ENCODE measurements around the gene LARGE1. TPM values are rescaled to one million over a fixed set of nuclear protein-coding genes. Genes with fewer than 3 reads are reported as not detected.

Gene LARGE1
- total RNA-seq: 1 to 10 TPM in 1 of 2 experiments, under 1 TPM in 1; 0.69 to 1.1 TPM

DNA sequence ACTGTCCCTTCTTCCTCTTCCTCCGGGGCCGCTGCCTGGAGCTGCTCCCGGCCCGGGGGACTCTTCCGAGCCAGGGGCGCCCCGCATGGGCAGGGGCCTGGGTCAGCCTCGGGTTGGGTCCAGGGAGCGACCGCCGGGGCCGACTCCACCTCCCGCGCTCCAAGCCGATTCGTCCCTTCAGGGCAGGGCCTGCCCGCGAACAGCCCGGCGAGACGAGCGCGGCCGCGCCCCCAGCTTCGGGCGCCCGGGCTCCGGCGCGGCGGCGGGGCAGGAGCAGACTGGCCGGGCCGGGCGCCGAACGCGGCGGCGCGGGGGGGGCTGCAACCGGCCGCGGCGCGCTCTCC lies at the start of gene LARGE1:
TSS of gene LARGE1 (minus strand) at position 280 of the 344 bp plus-strand sequence.
- H3K27me3 Mint-ChIP-seq (ENCODE audit: low read depth): peaks cover 69% of the 10 kb centered on the region
- H3K4me3 Mint-ChIP-seq: peak within 1 kb of the TSS; percentile 68
- no peak for DNase-seq
- intact Hi-C loops (cut with micrococcal nuclease): loop anchor here (5.0 to 10.0 kb wide), 2 partner anchors 1102 to 1235 kb away; no protein-coding TSS in a partner anchor
- H3K9me3 Mint-ChIP-seq: no peaks in the 10 kb centered on the region
- peaks cover 2% of the 10 kb centered on the region for H3K36me3 Mint-ChIP-seq (ENCODE audit: low read depth)
- CTCF ChIA-PET: no interaction called here
- H3K4me1 Mint-ChIP-seq (ENCODE audit: low read depth): peaks cover 19% of the 10 kb centered on the region
- H3K27ac Mint-ChIP-seq: no peak within 1 kb of the TSS

DNA sequence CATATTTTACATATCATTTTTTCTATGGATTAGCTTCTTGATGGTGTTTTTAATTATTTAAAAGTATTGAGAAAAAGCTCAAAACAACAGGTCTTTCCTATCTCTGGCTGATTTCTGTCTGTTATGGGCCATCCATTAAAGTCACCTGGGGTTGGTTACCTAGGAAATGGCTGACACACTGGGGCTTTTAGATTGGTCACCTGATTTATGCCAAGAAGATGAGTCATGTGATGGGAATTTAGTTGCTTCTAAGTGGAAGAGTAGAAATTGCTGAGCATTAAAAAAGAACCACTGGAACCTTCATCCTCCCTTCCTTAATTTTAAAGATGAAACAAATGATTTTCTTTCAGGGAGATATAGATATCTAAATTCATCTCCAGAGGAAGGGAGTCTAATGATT lies 48.8 kb upstream of the LARGE1 start:
- H3K9me3 Mint-ChIP-seq: no peaks in the 10 kb centered on the region
- intact Hi-C loops (cut with micrococcal nuclease): no loop called here
- no peak for DNase-seq
- no peak overlapping the region for H3K27ac Mint-ChIP-seq
- no peak overlapping the region for H3K4me3 Mint-ChIP-seq
- no peaks in the 10 kb centered on the region for H3K4me1 Mint-ChIP-seq (ENCODE audit: low read depth)
- peaks cover 15% of the 10 kb centered on the region for H3K27me3 Mint-ChIP-seq (ENCODE audit: low read depth)
- no peaks in the 10 kb centered on the region for H3K36me3 Mint-ChIP-seq (ENCODE audit: low read depth)
- CTCF ChIA-PET: no interaction called here

- H3K27me3 Mint-ChIP-seq (ENCODE audit: low read depth): peaks cover 2% of the 10 kb centered on the region
- H3K27ac Mint-ChIP-seq: no peak overlapping the region
- CTCF ChIA-PET: no interaction called here
- DNase-seq: no peak
- H3K4me1 Mint-ChIP-seq (ENCODE audit: low read depth): no peaks in the 10 kb centered on the region
- intact Hi-C loops (cut with micrococcal nuclease): no loop called here
- no peaks in the 10 kb centered on the region for H3K36me3 Mint-ChIP-seq (ENCODE audit: low read depth)
- H3K9me3 Mint-ChIP-seq: no peaks in the 10 kb centered on the region
- H3K4me3 Mint-ChIP-seq: no peak overlapping the region
Observed at GRCh38 chr22:33964121-33964520, 43.8 kb upstream of the LARGE1 start.

- intact Hi-C loops (cut with micrococcal nuclease): no loop called here
- Mint-ChIP-seq H3K27me3 (ENCODE audit: low read depth) (no peaks in the 10 kb centered on the region), H3K27ac (no peak overlapping the region), H3K4me1 (ENCODE audit: low read depth) (no peaks in the 10 kb centered on the region), H3K36me3 (ENCODE audit: low read depth) (no peaks in the 10 kb centered on the region), H3K4me3 (no peak overlapping the region), H3K9me3 (no peaks in the 10 kb centered on the region)
- no peak for DNase-seq
- CTCF ChIA-PET: no interaction called here
Observed at GRCh38 chr22:33962409-33962808, 42.1 kb upstream of the LARGE1 start.

DNA sequence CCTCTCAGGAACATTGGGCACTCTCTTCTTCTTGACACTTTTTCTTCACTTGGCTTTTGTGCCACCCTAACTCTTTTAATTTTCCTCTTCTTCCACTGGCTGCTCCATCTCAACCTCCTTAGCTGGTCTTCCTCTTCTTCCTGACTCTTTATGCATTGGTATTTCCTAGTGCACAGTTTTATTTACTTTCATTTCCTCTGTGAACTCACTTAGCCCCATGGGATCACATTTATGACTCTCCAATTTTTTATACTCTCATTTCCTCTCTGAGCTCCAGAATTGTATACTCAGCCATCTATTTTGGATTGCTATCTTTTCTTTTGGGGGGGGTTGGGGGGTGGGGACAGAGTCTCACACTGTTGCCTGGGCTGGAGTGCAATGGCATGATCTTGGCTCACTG lies 38.5 kb upstream of the LARGE1 start:
- H3K4me3 Mint-ChIP-seq: no peak overlapping the region
- no peaks in the 10 kb centered on the region for H3K4me1 Mint-ChIP-seq (ENCODE audit: low read depth)
- H3K27ac Mint-ChIP-seq: no peak overlapping the region
- no peak for DNase-seq
- H3K9me3 Mint-ChIP-seq: no peaks in the 10 kb centered on the region
- CTCF ChIA-PET: no interaction called here
- intact Hi-C loops (cut with micrococcal nuclease): no loop called here
- H3K27me3 Mint-ChIP-seq (ENCODE audit: low read depth): peaks cover 3% of the 10 kb centered on the region
- no peaks in the 10 kb centered on the region for H3K36me3 Mint-ChIP-seq (ENCODE audit: low read depth)

DNA sequence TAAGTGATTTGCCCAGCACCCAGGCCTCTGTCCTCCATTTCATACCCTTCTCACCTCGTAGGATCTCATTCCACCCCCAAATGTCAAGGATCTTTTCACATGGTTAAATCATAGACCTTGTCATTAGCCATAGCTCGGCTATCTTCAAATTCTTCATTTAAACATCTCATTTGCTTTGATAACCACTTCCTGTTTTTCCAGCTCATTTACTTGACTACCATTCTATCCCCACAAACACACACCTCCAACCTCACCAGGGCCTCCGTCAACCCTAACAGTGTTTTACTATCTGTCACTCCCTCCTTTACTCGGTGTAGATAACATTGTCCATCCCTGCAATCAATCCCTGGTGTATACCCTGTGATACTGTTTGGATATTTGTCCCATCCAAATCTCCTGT lies 36.8 kb upstream of the LARGE1 start:
- Mint-ChIP-seq H3K4me1 (ENCODE audit: low read depth) (no peaks in the 10 kb centered on the region), H3K27ac (no peak overlapping the region)

DNA sequence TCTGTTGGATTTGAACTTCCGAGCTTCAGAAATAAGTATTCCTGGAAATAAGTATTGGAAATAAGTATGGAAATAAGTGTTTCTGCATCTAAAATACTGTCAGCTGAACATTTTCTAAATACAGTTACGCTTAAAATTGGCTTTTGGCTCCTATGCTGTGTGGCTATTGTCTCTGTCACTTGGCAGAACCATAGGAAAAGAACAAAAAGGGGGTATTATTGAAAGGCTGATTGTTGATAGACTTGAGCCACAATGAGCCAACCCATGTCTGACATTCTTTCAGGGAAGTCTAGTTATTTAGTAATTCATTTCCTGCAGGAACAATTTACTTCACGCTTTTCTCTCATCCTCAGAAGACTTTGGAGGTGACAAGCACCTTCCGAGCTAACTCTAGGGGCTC lies 32.5 kb upstream of the LARGE1 start:
- CTCF ChIA-PET: interaction anchor here (0.7 kb wide), 1 partner anchor 25 kb away, joined by 3 read pairs; no protein-coding TSS in a partner anchor
- DNase-seq: no peak
- Mint-ChIP-seq H3K4me3 (no peak overlapping the region), H3K4me1 (ENCODE audit: low read depth) (no peaks in the 10 kb centered on the region), H3K27me3 (ENCODE audit: low read depth) (peaks cover 9% of the 10 kb centered on the region), H3K9me3 (peaks cover 2% of the 10 kb centered on the region), H3K27ac (no peak overlapping the region), H3K36me3 (ENCODE audit: low read depth) (no peaks in the 10 kb centered on the region)
- intact Hi-C loops (cut with micrococcal nuclease): no loop called here

More for the DNA sequence above, 36.8 kb upstream of the LARGE1 start:
- peaks cover 3% of the 10 kb centered on the region for H3K27me3 Mint-ChIP-seq (ENCODE audit: low read depth)
- CTCF ChIA-PET: interaction anchor here (0.6 kb wide), 1 partner anchor 34 kb away, joined by 3 read pairs; no protein-coding TSS in a partner anchor
- no peak for DNase-seq
- no peak overlapping the region for H3K4me3 Mint-ChIP-seq
- no peaks in the 10 kb centered on the region for H3K36me3 Mint-ChIP-seq (ENCODE audit: low read depth)
- no peaks in the 10 kb centered on the region for H3K9me3 Mint-ChIP-seq
- intact Hi-C loops (cut with micrococcal nuclease): no loop called here

- intact Hi-C loops (cut with micrococcal nuclease): no loop called here
- H3K27me3 Mint-ChIP-seq (ENCODE audit: low read depth): peaks cover 6% of the 10 kb centered on the region
- no peak for DNase-seq
- no peak overlapping the region for H3K27ac Mint-ChIP-seq
- H3K36me3 Mint-ChIP-seq (ENCODE audit: low read depth): no peaks in the 10 kb centered on the region
- no peak overlapping the region for H3K4me3 Mint-ChIP-seq
- CTCF ChIA-PET: interaction anchor here (0.7 kb wide), 1 partner anchor 13 kb away, joined by 3 read pairs; no protein-coding TSS in a partner anchor
- H3K4me1 Mint-ChIP-seq (ENCODE audit: low read depth): no peaks in the 10 kb centered on the region
- H3K9me3 Mint-ChIP-seq: peaks cover 16% of the 10 kb centered on the region
Observed at GRCh38 chr22:33940741-33941140, 20.5 kb upstream of the LARGE1 start.

DNA sequence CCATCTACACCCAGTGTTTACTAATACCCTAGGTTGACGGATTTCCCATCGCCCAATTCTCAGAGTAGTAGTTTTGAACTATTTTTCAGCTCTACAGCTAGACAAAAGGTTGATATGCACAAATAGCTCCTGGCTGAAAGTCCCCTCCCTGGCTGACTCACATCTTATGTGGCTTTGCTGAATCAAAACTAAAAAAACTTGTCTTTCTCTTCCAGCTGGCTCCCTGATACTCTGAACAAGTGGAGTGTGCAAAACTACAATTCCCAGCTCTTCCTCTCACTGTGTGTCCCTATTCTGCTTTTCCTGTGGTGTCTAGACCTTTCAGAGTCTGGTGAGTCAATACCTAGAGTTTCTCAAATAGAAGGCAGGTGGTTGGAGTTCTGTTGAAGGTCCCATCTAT lies 12.7 kb upstream of the LARGE1 start:
- no peak overlapping the region for H3K4me3 Mint-ChIP-seq
- DNase-seq: peak; percentile 5
- H3K36me3 Mint-ChIP-seq (ENCODE audit: low read depth): no peaks in the 10 kb centered on the region
- CTCF ChIA-PET: no interaction called here
- intact Hi-C loops (cut with micrococcal nuclease): no loop called here
- H3K4me1 Mint-ChIP-seq (ENCODE audit: low read depth): no peaks in the 10 kb centered on the region
- no peak overlapping the region for H3K27ac Mint-ChIP-seq
- peaks cover 14% of the 10 kb centered on the region for H3K27me3 Mint-ChIP-seq (ENCODE audit: low read depth)
- H3K9me3 Mint-ChIP-seq: peaks cover 2% of the 10 kb centered on the region

DNA sequence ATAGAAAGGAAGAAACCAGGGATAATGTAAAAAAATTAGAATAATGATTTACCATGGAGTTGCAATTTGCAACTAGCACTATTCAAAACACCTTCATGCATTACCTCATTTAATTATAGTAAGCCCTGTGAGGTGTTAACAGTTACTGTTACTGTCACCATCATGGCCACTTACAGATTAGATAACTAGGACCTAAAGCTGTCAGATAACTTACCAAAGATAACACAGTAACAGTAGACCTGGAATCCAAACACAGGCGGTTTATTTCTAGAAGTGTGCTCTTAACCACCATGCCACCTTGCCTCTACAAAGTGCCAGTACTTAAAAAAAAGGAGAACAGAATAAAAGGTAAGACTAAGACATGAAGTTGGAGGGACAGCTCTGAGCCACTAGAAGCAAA lies 11.1 kb upstream of the LARGE1 start:
- H3K9me3 Mint-ChIP-seq: peaks cover 2% of the 10 kb centered on the region

GRCh38 chr22:33927752-33928151 lies 7.5 kb upstream of the LARGE1 start:
- Mint-ChIP-seq H3K27ac (no peak overlapping the region), H3K9me3 (no peaks in the 10 kb centered on the region), H3K4me3 (no peak overlapping the region), H3K4me1 (ENCODE audit: low read depth) (peaks cover 3% of the 10 kb centered on the region), H3K27me3 (ENCODE audit: low read depth) (peaks cover 43% of the 10 kb centered on the region), H3K36me3 (ENCODE audit: low read depth) (peaks cover 1% of the 10 kb centered on the region)
- CTCF ChIA-PET: interaction anchor here (0.5 kb wide), 1 partner anchor 13 kb away, joined by 3 read pairs; no protein-coding TSS in a partner anchor
- DNase-seq: no peak
- intact Hi-C loops (cut with micrococcal nuclease): loop anchor here (10.0 kb wide), 1 partner anchor 1227 kb away; no protein-coding TSS in a partner anchor

More for the DNA sequence above, 11.1 kb upstream of the LARGE1 start:
- no peak overlapping the region for H3K4me3 Mint-ChIP-seq
- intact Hi-C loops (cut with micrococcal nuclease): no loop called here
- CTCF ChIA-PET: no interaction called here
- H3K4me1 Mint-ChIP-seq (ENCODE audit: low read depth): no peaks in the 10 kb centered on the region
- DNase-seq: no peak
- H3K27me3 Mint-ChIP-seq (ENCODE audit: low read depth): peaks cover 19% of the 10 kb centered on the region
- no peak overlapping the region for H3K27ac Mint-ChIP-seq
- H3K36me3 Mint-ChIP-seq (ENCODE audit: low read depth): no peaks in the 10 kb centered on the region

GRCh38 chr22:33925194-33925593 lies 4.9 kb upstream of the LARGE1 start:
- Mint-ChIP-seq H3K9me3 (no peaks in the 10 kb centered on the region), H3K4me3 (no peak overlapping the region), H3K36me3 (ENCODE audit: low read depth) (peaks cover 2% of the 10 kb centered on the region), H3K4me1 (ENCODE audit: low read depth) (peaks cover 13% of the 10 kb centered on the region), H3K27me3 (ENCODE audit: low read depth) (peaks cover 48% of the 10 kb centered on the region), H3K27ac (no peak overlapping the region)
- intact Hi-C loops (cut with micrococcal nuclease): loop anchor here (10.0 kb wide), 1 partner anchor 1230 kb away; no protein-coding TSS in a partner anchor
- no peak for DNase-seq
- CTCF ChIA-PET: interaction anchor here (0.5 to 0.6 kb wide), 2 partner anchors 118 to 288 kb away, joined by 3 to 4 read pairs; no protein-coding TSS in a partner anchor

GRCh38 chr22:33923660-33924246 lies 3.5 kb upstream of the LARGE1 start:
- peak; percentile 51 for DNase-seq
- Mint-ChIP-seq H3K27ac (no peak overlapping the region), H3K27me3 (ENCODE audit: low read depth) (peaks cover 49% of the 10 kb centered on the region), H3K4me1 (ENCODE audit: low read depth) (peaks cover 19% of the 10 kb centered on the region), H3K36me3 (ENCODE audit: low read depth) (peaks cover 2% of the 10 kb centered on the region), H3K9me3 (no peaks in the 10 kb centered on the region), H3K4me3 (no peak overlapping the region)
- intact Hi-C loops (cut with micrococcal nuclease): loop anchor here (2.0 to 10.0 kb wide), 3 partner anchors 187 to 1231 kb away; no protein-coding TSS in a partner anchor
- CTCF ChIA-PET: interaction anchor here (0.6 to 1.3 kb wide), 4 partner anchors 33 to 285 kb away, joined by 3 to 10 read pairs (median 4); no protein-coding TSS in a partner anchor
